Sigmoid colon (tissue), 7 donors: ENCODE data around the gene AAR2. TPM values are rescaled to one million over a fixed set of nuclear protein-coding genes. Genes with fewer than 3 reads are reported as not detected.

Source experiments
- DNase-seq: peaks from one replicate; pipeline ENCODE4 v3.0.0-alpha.2; 2019
- H3K27ac ChIP-seq, 4 donors: fragments of 200-600 bp; sonication (generic); one replicate each; pipeline ENCODE4 v1.5.1; 2016 to 2019; ENCODE audit warnings: mild to moderate bottlenecking in 1 of 4
- H3K27me3 ChIP-seq, 3 donors: fragments of 200-600 bp; sonication (generic); one replicate each; pipeline ENCODE4 v1.5.1; 2019; ENCODE audit warnings: mild to moderate bottlenecking in 1 of 3
- H3K36me3 ChIP-seq, 4 donors: fragments of 200-600 bp; sonication (generic); one replicate each; pipeline ENCODE4 v1.5.1; 2016 to 2019
- H3K4me1 ChIP-seq, 4 donors: fragments of 200-600 bp; sonication (generic); one replicate each; pipeline ENCODE4 v1.5.1; 2017 to 2019
- H3K4me3 ChIP-seq, 4 donors: fragments of 200-600 bp; sonication (generic); one replicate each; pipeline ENCODE4 v1.5.1; 2017 to 2019; ENCODE audit warnings: mild to moderate bottlenecking in 2 of 4, moderate library complexity in 1 of 4
- H3K9me3 ChIP-seq, 4 donors: fragments of 200-600 bp in 3 of 4; sonication (generic) in 3 of 4; one replicate each; pipeline versions ENCODE4 v1.5.1 to v1.6.1; 2013 to 2019
- CTCF ChIP-seq, 4 experiments: fragments of 450-650 bp in 3 of 4; fragments of 200-600 bp in 1 of 4; IDR thresholded peaks; one replicate each; pipeline ENCODE4 v1.5.1; 2016 to 2019; ENCODE audit warnings: antibody characterized with exemption in 4 of 4, mild to moderate bottlenecking in 3 of 4, moderate library complexity in 2 of 4
- EP300 ChIP-seq, 4 donors: sonication (generic); formaldehyde crosslinking; IDR thresholded peaks; one replicate each; pipeline ENCODE4 v1.6.1; 2017; ENCODE audit warnings: antibody characterized with exemption in 4 of 4
- POLR2A ChIP-seq, 2 donors: fragments of 450-650 bp; IDR thresholded peaks; one replicate each; pipeline ENCODE4 v1.6.1; 2016; ENCODE audit warnings: antibody characterized with exemption in 2 of 2, mild to moderate bottlenecking in 2 of 2, moderate library complexity in 2 of 2
- POLR2AphosphoS5 ChIP-seq, 4 donors: sonication (generic); formaldehyde crosslinking; IDR thresholded peaks; one replicate each; pipeline ENCODE4 v1.6.1; 2017; ENCODE audit warnings: antibody characterized with exemption in 4 of 4
- WGBS, 2 donors: extraction: QIAGEN DNeasy Blood & Tissue Kit; methylation state at CpG; one replicate each; pipeline ENCODE4 v1.1.7; 2013; 5-methylcytosine and 5-hydroxymethylcytosine counted together
- intact Hi-C: fragments of 100-400 bp; cut with DNase I; formaldehyde crosslinking; loops from one replicate; pipeline ENCODE4 v1.15.1; 2023
- polyA plus RNA-seq, 3 donors: library from polyadenylated mRNA; stranded (reverse); fragments of 200-250 nt; gene quantifications; one replicate each; pipeline ENCODE4 v1.2.3, GENCODE V29; 2013
- total RNA-seq, 4 donors: library from RNA; depleted of rRNA; stranded (reverse); fragments of >200 nt; gene quantifications; one replicate each; pipeline ENCODE4 v1.1.0, GENCODE V29; 2016
- donor health status: healthy with polysubstance abuse.
- donor health status: Bipolar disorder and iron deficiency.
- donor health status: healthy.

AAR2 gene
- total and polyA plus RNA-seq, 7 donors, result 11.4 to 39.6 (median 26.5) TPM

GRCh38 chr20:36240076-36240475, 3.8 kb downstream of the AAR2 start:
- DNase-seq, result peak; percentile 52
- 96% methylated on average over 12 of the region's 12 CpGs for WGBS, 2 donors
- no peak overlapping the region for H3K27ac ChIP-seq
- no peak overlapping the region for H3K4me3 ChIP-seq
- peaks cover 0 to 33% (median 24%) of the 10 kb centered on the region in 4 donors for H3K4me1 ChIP-seq
- TF ChIP-seq POLR2A (IDR thresholded peaks at IDR 0.05), result no peak
- no peak for TF ChIP-seq CTCF (IDR thresholded peaks at IDR 0.05)
- no peak for TF ChIP-seq EP300 (IDR thresholded peaks at IDR 0.05)
- TF ChIP-seq POLR2AphosphoS5 (IDR thresholded peaks at IDR 0.05), result no peak
- H3K9me3 ChIP-seq, result no peaks in the 10 kb centered on the region
- H3K27me3 ChIP-seq, result no peaks in the 10 kb centered on the region
- H3K36me3 ChIP-seq, result peaks cover 3 to 59% (median 30%) of the 10 kb centered on the region in 4 donors
- intact Hi-C loops, result no loop called here

GRCh38 chr20:36241678-36242077, 5.4 kb downstream of the AAR2 start:
- no peak for TF ChIP-seq EP300 (IDR thresholded peaks at IDR 0.05)
- TF ChIP-seq POLR2A (IDR thresholded peaks at IDR 0.05), result no peak
- TF ChIP-seq POLR2AphosphoS5 (IDR thresholded peaks at IDR 0.05), result no peak
- no peak for TF ChIP-seq CTCF (IDR thresholded peaks at IDR 0.05)
- 92 to 96% methylated on average over 4 of the region's 4 CpGs for WGBS, 2 donors
- Histone ChIP-seq H3K4me3 (no peak overlapping the region), H3K27me3 (no peaks in the 10 kb centered on the region), H3K36me3 (peaks cover 19 to 75% (median 45%) of the 10 kb centered on the region in 4 donors), H3K9me3 (no peaks in the 10 kb centered on the region), H3K27ac (no peak overlapping the region), H3K4me1 (peaks cover 0 to 26% (median 17%) of the 10 kb centered on the region in 4 donors)
- DNase-seq, result peak; percentile 4
- intact Hi-C loops, result no loop called here

- no peaks in the 10 kb centered on the region for H3K9me3 ChIP-seq
- intact Hi-C loops, result no loop called here
- no peak overlapping the region for H3K27ac ChIP-seq
- H3K36me3 ChIP-seq, result peaks cover 21 to 96% (median 52%) of the 10 kb centered on the region in 4 donors
- H3K4me1 ChIP-seq, result peaks cover 0 to 6% (median 2%) of the 10 kb centered on the region in 4 donors
- no peaks in the 10 kb centered on the region for H3K27me3 ChIP-seq
- TF ChIP-seq EP300 (IDR thresholded peaks at IDR 0.05), result no peak
- TF ChIP-seq POLR2AphosphoS5 (IDR thresholded peaks at IDR 0.05), result no peak
- TF ChIP-seq CTCF (IDR thresholded peaks at IDR 0.05), result no peak
- TF ChIP-seq POLR2A (IDR thresholded peaks at IDR 0.05), result no peak
- WGBS, 2 donors, result 88 to 97% methylated on average over 1 of the region's 1 CpG
- H3K4me3 ChIP-seq, result no peak overlapping the region
- DNase-seq, result no peak
Observed at GRCh38 chr20:36243726-36244125, 7.4 kb downstream of the AAR2 start.

GRCh38 chr20:36246401-36246800, 10.1 kb downstream of the AAR2 start:
- 90 to 91% methylated on average over 4 of the region's 4 CpGs for WGBS, 2 donors
- Histone ChIP-seq H3K9me3 (no peaks in the 10 kb centered on the region), H3K4me3 (no peak overlapping the region), H3K27ac (no peak overlapping the region), H3K4me1 (no peaks in the 10 kb centered on the region), H3K27me3 (no peaks in the 10 kb centered on the region), H3K36me3 (peaks cover 21 to 96% (median 43%) of the 10 kb centered on the region in 4 donors)
- no peak for TF ChIP-seq POLR2AphosphoS5 (IDR thresholded peaks at IDR 0.05)
- DNase-seq, result peak; percentile 11
- intact Hi-C loops, result no loop called here

- H3K9me3 ChIP-seq, result no peaks in the 10 kb centered on the region
- H3K4me3 ChIP-seq, result no peak overlapping the region
- intact Hi-C loops, result no loop called here
- TF ChIP-seq POLR2AphosphoS5 (IDR thresholded peaks at IDR 0.05) (no peak), EP300 (IDR thresholded peaks at IDR 0.05) (no peak), POLR2A (IDR thresholded peaks at IDR 0.05) (no peak), CTCF (IDR thresholded peaks at IDR 0.05) (no peak)
- H3K27me3 ChIP-seq, result no peaks in the 10 kb centered on the region
- H3K4me1 ChIP-seq, result no peaks in the 10 kb centered on the region
- no peak overlapping the region for H3K27ac ChIP-seq
- DNase-seq, result peak; percentile 17
- peaks cover 21 to 88% (median 36%) of the 10 kb centered on the region in 4 donors for H3K36me3 ChIP-seq
- WGBS, 2 donors, result 85 to 92% methylated on average over 4 of the region's 4 CpGs
Observed at GRCh38 chr20:36248836-36249235, 12.6 kb downstream of the AAR2 start.
